M059J (cell line): ENCODE measurements around the gene OMP. TPM values are rescaled to one million over a fixed set of nuclear protein-coding genes. Genes with fewer than 3 reads are reported as not detected.

Source experiments
- DNase-seq: peaks from one replicate; pipeline ENCODE4 v3.0.0-alpha.2; 2012; ENCODE audit warnings: low read depth
- total RNA-seq: library from RNA; depleted of rRNA; stranded (reverse); fragments of >200 nt; shearing (Covaris generic); gene quantifications from 2 replicates; pipeline ENCODE4 v1.2.3, GENCODE V29; 2014

The OMP gene
- total RNA-seq, 1 experiment from 2014 or later, result not detected

DNA sequence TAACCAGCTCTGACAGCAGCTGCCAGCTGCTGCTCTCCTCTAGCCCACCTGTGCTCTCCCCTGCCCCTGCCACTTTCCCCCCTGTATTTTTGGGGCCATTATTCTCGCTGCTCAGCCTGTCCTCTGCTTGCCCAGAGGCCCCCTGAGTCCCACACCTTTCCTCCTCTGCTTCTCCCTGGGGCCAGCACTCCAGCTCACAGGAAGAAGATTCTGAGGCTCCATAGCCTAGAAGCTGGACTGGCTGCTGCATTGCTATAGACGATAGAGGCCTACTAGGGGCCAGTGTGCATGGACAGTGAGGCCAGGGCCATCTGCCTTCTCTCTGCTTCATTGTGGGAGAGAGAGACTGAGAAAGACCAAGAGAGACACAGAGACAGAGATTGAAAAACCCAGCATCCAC lies 679 bp downstream of the OMP start:
- no peak for DNase-seq

DNA sequence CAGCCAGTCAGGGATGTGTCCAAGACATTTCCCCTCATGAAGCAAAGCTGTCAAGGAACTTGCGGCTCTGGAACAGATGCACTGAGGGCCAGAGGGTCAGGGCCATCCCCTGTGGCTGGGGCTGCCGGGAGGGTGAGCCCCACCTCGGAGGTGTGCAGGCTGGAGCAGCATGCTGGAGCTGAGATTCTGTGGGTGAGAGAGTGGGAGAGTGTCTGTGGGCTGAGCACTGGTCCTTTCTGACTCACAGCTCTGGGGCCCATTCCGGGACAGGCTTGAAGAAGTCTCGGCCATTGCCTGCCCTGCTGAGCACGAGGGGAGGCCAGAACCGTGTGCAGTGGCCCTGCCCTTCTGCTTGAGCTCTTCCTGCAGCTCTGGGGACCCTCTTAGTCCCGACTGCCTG lies 2.1 kb downstream of the OMP start:
- DNase-seq, result no peak

DNA sequence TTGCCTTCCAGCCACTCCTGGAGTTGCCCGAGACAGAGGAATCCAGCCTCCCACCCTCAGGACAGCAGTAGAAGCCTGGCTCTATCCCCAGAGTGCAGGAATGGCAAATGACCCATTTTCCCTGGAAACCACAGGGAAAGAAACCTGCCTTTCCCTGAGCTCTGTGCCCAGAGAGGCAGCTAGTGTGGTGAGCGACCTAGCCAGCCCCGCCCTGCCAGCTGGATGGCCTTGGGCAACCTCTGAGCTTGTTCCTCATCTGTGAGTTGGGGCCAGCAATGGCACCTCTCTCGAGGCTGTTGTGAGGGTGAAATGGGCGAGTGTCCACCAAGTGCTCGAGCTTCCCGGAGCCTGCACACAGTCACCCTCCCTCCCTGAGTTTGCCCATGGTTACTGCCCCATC lies 3.7 kb downstream of the OMP start:
- peak; percentile 82 for DNase-seq

DNA sequence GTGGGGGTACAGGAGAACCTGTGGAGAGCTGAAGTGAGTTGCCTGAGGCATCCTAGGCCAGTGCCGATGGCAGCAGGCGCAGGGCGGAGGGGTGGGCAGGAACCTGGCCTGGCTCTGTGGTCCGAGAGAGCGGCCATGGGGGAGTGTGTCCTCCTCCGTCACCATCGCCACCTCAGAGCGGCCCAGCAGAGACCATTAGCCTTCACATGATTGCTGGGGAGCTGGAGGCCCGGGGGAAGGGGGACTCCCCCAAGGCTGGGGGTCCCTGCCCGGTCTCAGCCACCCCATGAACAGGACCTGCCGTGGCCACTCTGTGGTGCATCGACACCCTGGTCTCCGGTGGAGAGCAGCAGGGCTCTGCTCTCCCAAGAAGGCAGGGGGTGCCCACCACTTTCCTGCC lies 4.1 kb downstream of the OMP start:
- no peak for DNase-seq

DNA sequence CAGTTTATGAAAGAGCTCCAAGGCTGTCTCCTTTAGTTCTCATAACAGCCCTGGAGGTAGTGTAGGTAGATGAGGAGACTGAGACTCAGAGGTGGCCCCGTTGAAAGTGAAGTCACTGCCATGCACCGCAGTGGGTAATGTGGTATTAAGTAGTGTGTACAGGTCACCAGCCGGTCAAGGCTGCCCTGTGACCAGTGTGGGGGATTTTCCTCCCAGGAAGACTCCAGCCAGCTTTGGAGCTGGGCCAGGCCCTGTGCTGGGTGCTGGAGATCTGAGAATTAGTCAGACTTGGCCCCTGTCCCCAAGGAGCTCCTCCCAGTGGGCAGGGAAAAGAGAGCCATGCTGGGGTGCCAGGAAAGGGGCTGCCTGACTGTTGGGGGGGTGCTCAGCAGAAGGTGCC lies 5.3 kb downstream of the OMP start:
- peak; percentile 99 for DNase-seq

DNA sequence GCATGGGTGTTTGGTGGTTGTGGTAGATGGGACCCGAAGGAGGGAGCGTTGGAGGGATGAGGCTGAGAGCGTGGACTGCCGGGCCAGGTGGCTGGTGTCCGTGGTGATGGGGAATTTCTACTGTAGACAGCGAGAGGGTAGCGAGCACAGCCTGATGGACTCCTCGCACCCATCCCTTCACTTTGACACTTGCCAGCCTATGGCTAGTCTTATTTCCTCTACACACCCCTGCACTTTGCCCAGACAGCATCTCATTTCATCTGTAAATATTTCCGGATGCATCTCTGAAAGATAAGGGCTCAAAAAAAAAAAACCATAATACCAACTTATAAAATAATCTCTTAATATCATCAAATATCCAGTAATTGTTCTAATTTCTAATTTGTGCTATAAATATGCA lies 5.8 kb downstream of the OMP start:
- DNase-seq, result no peak

DNA sequence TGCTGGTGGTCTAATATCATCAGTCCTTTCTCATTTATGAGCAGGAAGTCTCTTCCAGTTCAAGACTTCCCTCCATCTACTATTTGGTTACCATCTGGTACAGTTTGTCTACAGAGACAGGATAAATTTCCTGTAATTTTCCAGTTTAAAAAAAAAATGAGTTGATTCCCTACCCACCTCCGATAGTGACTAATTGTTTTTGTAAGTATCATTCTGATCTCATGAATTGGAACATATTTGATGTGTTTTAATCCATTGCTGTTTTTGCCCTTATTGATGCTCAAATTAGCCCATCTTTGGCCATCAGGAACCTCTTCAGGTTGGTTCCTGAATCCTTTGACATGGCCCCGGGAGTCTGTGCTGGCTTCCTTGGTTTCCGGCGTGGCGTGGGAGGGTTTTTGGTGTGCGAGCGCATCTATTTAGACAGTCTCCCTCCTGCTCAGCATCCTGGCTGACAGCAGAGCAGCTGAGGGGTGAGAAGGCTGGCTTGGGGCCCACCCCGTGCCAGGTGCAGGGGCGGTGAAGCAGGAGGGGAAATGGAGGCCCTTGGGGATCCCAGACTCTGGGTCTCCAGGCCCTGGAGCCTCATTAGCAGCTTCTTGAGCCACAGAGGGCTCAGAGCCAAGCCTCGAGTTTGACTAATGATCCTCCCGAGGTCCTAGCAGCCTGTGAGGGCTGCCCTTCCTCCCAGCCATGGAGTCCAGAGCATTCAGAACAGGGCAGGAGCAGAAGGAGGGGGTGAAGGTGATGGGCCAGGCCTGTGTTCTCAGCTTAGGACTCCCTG lies 6.8 kb downstream of the OMP start:
- DNase-seq, result peak; percentile 78

DNA sequence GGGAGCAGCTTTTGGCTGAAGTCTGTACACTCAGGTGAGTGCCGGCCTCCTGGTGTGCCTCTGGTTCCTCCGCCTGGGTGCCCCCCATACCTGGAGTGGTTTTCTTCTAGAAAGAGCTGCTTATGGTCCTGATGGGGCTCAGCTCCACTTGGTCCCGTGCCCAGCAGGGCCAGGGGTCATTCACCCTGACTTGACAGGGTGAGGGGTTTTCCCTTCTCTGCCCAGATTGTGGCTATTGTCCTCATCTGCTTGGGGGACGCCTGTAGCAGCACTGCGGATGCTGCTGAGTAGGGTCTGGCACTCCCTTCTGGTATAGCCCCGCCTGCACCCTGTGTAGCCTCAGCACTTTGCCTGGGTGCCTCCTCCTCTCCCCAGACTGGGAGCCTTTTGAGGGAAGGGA lies 8.2 kb downstream of the OMP start:
- no peak for DNase-seq

DNA sequence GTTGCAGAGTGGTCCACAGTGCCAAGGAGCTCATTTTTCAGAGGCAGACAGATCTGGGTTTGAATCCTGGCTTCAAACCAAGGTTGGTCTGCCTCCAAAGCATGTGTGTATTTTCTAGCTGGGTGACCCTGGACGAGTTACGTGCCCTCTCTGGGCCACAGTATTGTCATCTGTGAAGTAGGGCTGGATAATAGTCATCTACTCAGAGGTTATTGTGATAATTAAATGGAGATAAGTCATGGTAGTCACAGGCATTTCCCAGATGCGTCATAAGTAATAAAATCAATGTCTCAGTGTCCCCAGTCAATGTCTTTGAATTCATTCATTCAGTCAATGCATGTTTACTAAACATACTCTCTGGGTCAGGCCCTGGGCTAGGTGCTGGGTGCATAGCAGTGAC lies 8.6 kb downstream of the OMP start:
- peak; percentile 58 for DNase-seq

DNA sequence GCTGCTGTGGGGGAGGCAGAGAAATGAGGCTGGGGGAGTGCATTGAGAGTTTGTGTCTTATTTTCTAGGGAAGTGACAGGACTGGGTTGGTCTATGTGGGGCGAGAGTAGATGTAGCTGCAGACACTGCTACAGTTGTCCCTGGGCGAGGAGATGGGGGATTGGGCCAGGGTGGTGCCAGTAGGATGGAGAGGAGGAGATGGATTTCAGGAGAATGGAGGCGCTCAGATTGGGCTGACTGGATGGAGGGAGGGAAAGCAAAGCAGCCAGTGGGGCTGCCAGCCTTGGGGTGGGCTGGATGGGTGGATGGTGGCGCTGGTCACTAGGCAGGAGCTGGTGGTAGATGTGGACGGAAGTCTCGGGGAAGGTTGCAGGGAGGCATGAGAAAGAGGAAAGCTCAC lies 9.3 kb downstream of the OMP start:
- DNase-seq, result no peak

DNA sequence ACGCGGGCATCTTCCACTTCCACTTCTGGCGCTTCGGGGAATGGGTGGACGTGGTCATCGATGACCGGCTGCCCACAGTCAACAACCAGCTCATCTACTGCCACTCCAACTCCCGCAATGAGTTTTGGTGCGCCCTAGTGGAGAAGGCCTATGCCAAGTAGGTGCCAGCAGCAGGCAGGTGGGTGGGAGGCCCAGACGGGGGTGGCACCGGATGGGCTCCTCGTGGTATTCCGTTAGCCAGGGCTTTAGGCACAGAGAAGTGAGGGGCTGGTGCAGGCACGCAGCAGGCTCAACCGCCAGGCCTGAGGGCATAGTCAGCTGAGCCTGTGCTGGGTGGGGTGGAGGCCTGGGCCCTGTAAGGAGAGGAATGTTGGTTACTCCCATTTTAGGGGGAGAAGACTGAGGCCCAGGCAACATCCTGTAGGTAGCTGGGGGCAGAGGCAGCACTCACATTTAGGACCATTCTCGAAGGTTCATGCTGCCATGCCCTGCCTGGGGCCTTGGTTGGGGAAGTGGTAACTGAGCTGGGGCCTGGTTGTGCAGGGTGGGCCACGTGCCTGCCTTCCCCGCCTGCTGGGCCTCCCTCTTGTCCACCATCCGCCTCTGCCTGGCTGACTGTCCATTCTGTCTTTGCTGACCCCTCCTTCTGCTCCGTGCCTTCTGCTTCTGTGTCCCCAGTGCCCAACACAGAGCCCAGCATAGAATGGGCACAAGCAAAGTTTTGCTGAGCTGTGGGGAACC lies 10.2 kb downstream of the OMP start:
- no peak for DNase-seq

DNA sequence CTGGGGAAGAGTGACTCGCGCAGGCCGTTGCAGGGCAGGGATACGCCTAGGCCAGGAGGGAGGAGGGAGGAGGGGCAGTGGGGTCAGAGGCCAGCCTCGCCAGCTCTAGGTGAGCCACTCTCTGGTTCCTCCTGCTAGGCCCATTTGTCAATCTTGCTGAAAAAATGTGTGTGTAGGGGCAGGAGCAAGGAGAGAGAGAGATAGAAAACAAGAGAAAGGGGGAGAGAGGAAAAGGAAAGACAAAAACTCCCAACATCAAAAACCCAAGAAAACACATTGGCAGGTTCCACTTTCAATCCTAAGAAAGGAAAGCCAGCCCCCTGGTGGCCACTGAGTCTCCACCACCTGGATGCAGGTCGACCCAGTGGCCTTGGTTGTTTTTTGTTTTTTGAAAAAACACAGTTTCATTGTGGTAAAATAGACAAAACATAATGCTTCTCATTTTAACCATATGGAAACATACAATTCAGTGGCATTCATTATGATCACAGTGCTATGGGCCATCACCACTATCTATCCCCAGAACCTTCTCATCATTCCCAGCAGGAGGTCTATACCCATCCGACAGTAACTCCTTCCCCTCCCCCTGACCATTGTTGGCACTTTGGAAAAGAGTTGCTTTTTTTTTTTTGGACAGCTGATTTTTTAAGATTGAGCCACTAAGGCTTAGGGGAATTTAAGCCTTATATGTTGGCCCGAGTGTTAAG lies 10.9 kb downstream of the OMP start:
- peak; percentile 63 for DNase-seq

DNA sequence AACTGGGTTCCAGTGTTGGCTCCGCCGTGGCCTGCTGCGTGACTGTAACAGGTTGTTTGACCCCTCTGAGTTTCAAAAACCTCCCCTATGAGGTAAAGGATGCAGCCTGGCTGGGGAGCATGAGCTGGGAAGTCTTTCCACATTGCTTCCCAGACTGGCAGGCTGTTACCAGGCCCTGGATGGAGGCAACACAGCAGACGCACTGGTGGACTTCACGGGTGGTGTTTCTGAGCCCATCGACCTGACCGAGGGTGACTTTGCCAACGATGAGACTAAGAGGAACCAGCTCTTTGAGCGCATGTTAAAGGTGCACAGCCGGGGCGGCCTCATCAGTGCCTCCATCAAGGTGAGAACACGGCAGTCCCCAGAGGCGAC lies 11.4 kb downstream of the OMP start:
- DNase-seq, result no peak

DNA sequence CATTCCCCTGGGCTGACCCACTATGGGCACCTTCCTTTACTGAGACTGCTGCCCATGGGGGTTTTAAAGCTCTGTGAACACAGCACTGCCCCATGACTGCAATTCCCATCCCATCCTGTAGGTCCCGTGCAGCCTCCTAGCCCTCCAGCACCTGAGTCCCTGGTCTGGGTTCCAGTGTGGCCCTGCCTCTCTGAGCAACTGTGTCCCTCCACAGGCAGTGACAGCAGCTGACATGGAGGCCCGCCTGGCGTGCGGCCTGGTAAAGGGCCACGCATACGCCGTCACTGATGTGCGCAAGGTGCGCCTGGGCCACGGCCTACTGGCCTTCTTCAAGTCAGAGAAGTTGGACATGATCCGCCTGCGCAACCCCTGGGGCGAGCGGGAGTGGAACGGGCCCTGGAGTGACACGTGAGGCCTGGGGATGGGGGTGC lies 12.6 kb downstream of the OMP start:
- DNase-seq, result no peak

DNA sequence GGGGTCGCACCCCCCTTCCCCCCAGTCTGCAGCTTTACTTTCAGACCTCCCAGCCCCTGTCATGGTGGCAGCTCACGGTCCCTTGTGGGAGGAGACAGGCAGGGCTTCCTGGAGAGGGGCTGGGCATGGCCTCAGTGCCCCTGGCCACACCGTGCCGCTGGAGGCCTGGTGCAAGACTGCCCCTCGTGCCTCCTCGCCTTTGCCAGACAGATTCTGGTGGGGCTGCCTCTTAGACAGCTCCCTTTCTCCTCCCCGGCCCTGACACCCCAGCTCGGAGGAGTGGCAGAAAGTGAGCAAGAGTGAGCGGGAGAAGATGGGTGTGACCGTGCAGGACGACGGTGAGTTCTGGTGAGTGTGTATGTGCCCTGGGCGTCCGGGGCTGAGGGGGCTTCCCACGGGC lies 13.3 kb downstream of the OMP start:
- no peak for DNase-seq

DNA sequence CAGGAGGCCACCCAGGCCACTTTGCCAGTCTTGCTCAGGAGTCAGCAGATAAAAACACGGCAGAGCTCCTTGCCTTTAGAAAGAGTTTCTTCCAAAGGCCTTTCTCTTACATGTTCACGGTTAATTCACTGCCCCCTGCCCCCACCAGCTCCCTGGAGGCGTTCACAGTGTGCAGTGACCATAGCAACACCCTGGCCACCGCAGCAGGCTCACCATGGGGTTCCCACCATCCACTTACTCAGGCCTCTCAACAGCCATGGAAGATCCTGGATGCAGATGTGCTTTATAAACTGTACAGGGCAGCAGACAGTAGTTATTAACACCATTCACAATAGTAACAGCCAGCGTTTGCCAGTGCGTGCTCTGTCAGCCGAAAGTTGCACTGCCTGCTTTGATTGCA lies 14.9 kb downstream of the OMP start:
- DNase-seq, result no peak

DNA sequence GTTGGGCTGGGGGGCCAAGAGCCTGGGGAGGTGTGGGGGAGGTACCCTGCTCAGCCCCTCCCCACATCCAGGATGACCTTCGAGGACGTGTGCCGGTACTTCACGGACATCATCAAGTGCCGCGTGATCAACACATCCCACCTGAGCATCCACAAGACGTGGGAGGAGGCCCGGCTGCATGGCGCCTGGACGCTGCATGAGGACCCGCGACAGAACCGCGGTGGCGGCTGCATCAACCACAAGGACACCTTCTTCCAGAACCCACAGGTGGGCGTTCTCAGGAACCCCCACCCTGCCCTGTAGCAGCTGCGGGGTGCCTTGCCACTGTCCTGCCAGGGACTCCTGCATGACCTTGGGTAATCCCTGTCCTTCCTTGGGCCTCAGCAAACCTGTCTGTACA lies 15.4 kb downstream of the OMP start:
- no peak for DNase-seq

DNA sequence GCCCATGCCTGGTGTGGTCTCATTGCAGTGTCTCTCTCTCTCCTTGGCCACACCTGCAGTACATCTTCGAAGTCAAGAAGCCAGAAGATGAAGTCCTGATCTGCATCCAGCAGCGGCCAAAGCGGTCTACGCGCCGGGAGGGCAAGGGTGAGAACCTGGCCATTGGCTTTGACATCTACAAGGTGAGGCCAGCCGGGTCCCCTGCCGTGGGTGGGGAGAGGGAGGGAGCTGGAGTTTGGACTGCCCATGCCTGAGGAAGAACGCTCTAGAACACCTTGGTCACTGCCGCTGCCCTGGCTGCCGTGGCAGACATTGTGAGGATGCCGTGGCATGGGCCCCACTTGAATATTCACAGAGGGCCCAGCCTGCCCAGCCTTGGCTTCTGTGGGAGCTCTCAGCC lies 16.3 kb downstream of the OMP start:
- no peak for DNase-seq

DNA sequence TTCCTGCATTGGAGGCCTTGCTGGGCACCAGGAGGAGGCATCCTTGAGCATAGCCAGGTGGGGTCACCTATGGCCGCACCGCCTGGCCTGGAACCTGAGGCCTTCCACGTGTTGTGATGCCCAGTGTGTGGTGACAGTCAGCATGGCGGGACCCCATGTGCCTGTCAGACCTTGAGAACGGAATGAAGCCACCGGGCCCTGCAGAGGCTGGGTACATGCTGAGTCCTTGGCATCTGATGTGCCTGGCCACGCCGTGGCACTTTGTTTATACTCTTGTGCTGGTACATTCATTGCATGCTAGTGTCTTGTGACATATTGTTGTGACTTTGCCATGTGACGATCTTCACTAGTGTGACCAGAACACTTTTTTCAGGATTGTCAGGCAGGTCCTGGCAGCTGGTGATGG lies 16.9 kb downstream of the OMP start:
- DNase-seq, result no peak

DNA sequence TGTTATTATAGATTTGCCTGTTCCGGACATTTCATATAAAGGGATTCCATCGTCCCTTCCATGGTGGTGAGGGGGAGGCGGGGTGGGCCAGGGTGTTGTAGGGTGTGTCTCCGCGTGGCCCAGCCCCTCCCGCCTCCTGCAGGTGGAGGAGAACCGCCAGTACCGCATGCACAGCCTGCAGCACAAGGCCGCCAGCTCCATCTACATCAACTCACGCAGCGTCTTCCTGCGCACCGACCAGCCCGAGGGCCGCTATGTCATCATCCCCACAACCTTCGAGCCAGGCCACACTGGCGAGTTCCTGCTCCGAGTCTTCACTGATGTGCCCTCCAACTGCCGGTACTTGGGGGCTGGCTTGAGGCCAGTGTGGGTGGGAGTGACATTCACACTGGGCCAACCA lies 17.9 kb downstream of the OMP start:
- DNase-seq, result no peak

DNA sequence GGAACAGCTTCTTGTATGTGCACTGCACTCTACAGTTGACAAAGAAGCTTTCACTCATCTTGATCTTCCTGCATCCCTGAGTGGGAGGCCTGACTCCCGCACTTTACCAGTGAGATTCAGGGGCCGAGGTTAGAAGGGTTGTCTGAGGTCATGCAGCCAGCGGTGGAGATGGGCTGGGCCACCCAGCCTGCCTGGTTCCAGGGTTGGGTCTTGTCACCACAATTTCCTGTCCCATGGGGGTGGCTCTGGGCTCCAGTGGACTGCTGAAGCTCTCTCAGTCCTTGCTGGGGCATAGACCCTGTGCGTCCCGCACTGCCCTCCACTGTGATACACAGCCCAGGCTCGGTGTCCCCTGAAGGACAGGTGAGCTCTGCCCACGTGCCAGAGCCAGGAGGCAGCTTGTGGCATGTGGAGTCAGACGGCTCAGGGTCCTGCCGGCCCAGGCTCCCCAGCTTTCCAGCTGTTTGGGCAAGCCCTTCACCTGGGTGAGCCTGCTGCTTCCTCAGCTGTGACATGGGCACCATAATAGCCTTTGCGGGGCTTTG lies 18.5 kb downstream of the OMP start:
- DNase-seq, result no peak

DNA sequence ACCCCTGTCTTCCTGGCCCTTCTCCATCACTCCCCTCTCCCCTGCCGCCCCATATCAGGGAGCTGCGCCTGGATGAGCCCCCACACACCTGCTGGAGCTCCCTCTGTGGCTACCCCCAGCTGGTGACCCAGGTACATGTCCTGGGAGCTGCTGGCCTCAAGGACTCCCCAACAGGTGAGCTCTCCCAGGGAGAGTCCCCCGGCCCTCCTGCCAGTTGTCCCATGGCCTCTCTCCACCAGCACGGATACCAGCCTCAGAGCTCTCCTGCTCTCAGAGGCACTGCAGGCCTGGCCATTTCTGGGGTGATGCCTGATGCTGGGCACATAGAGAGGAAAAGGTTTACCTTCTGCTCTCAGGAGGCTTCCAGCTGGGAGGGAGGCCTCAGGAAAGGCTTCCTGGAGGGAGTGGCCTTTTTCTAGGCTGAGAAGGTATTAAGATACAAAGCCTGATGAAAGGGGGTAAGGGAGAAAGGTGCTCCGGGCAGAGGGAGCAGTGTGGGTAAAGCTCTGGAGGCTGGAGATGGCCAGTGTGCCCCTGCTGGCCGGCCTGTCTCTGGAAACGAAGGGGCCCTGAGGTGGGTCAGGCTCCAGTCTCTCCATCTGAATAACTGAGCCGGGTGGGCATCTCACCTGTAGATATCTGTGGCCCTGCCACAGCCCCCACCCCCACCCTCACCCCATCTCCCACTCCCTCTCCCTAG lies 19.4 kb downstream of the OMP start:
- DNase-seq, result no peak
